HG03432 (cell line): ENCODE data around the gene RAB3GAP1.

Source experiments
- ATAC-seq: cut with Tn5 transposase; IDR thresholded peaks from one replicate; pipeline ENCODE4 v1.9.1; 2021; ENCODE audit warnings: mild to moderate bottlenecking, moderate library complexity; ENCODE audit not compliant: unreplicated experiment

Gene RAB3GAP1

GRCh38 chr2:135208016-135208415 lies 155.9 kb downstream of the RAB3GAP1 start:
- ATAC-seq, result no peak

GRCh38 chr2:135212757-135213156 lies 160.7 kb downstream of the RAB3GAP1 start:
- ATAC-seq, result no peak

DNA sequence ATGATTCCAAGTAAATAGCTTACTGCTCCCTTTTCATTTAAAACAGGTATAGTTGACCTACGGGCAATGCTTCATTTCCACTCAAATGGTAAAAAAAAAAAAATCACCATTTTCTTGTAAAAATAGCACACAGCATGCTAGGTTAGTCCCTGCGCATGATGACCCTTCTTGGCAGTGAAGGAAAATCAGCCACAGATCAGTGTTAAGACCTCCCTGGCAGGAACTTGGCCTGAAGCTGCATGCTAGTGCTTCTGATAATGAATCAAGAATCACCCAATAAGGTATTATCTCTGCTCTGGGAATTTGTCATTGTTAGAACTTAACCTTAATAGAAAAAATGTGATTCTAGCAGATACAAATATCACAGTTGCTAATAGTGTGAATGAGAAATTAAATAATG lies 166.3 kb downstream of the RAB3GAP1 start:
- ATAC-seq, result no peak

DNA sequence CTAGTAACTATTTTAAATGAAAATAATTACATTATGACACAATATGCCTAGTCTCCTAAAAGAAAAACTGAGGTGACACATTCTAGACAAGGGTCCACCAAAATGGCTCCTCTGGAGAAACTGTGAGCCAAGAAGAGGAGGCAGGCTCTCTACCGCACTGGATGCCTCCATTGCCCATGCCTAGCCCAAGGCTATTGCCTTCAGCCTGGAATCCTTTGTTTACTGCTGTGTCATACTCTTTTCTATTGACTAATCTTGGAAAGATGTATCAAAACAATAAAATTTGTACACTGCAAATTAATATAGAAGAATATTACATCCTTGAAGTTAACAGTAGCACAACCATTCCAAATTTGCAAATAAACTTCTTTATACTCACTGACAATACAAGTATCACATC lies 167.1 kb downstream of the RAB3GAP1 start:
- no peak for ATAC-seq
